ENCODE results near the gene KIF6.

GRCh38 chr6:39287601-39288000 is 437.6 kb downstream of the KIF6 start:
- TF ChIP-seq CTCF (IDR thresholded peaks at IDR 0.05) (no peak), POLR2A (IDR thresholded peaks at IDR 0.05) (no peak)
